Nucleus accumbens (tissue), 56 donors: ENCODE results near the gene BCL2L15.
"Not testable (repeated sequence)": the region's sequence is repeated elsewhere in the genome, so short reads cannot be mapped to it uniquely, and the experiment has no call there.

ENCODE experiments used
- DNase-seq, 56 donors: peaks; one replicate each; lab custom pipeline; 2025; lab: John Stamatoyannopoulos, UW

Gene BCL2L15

GRCh38 chr1:113874012-113874879, 13.1 kb downstream of the BCL2L15 start:
- no peak for DNase-seq

- no peak for DNase-seq
Observed at GRCh38 chr1:113872219-113872935, 15.0 kb downstream of the BCL2L15 start.

- peak in 5 of 56 donors; percentile 1 to 17 (median 12) for DNase-seq
Observed at GRCh38 chr1:113871597-113872113, 15.7 kb downstream of the BCL2L15 start, which contains the start of gene PTPN22. PTPN22 (minus strand) TSS chr1:113871712.

GRCh38 chr1:113870778-113871177, 16.6 kb downstream of the BCL2L15 start:
- no peak for DNase-seq

GRCh38 chr1:113868387-113869083, 18.8 kb downstream of the BCL2L15 start:
- no peak for DNase-seq

- no peak for DNase-seq
Observed at GRCh38 chr1:113861641-113862040, 25.7 kb downstream of the BCL2L15 start.

- no peak for DNase-seq
Observed at GRCh38 chr1:113860891-113861290, 26.5 kb downstream of the BCL2L15 start.

- no peak for DNase-seq
Observed at GRCh38 chr1:113859478-113860175, 27.8 kb downstream of the BCL2L15 start.

GRCh38 chr1:113858982-113859381, 28.4 kb downstream of the BCL2L15 start:
- DNase-seq = no peak

DNA sequence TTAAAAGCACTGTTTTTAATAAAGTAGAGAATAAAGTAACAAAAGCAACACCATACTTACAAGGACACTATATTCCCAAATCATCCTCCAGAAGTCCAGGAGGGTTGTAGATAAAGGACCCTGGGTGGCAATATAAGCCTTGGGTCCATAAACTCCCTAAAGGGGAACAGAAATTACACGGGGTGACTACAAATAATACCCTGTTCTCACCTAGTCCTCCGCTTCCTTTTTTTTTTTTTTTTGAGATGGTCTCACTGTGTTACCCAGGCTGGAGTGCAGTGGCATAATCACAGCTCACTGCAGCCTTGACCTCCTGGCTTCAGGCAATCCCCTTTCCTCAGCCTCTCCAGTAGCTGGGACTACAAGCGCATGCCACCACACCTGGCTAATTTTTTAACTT, 29.0 kb downstream of the BCL2L15 start:
- no peak for DNase-seq

- no peak for DNase-seq
Observed at GRCh38 chr1:113857776-113858175, 29.6 kb downstream of the BCL2L15 start.

DNA sequence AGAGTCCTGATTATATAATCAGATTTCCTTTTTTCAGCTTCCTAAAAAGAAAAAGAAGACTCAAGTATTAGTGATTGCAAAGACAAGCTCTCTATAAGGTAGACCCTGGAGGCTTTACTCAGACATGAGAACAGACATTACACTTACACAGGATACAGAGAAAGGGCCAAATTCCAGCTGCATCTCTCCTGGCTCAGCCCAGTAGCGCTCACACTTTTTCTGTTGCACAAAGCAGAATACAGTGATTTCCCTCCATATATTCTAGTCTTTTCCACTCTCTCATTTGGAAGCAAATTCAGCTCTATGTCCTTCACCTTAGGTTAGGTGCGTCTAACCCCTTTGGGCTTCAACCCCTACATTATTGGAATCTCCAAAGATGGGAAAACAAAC, 31.0 kb downstream of the BCL2L15 start:
- no peak for DNase-seq

GRCh38 chr1:113855630-113856400, 31.6 kb downstream of the BCL2L15 start:
- DNase-seq = no peak

DNA sequence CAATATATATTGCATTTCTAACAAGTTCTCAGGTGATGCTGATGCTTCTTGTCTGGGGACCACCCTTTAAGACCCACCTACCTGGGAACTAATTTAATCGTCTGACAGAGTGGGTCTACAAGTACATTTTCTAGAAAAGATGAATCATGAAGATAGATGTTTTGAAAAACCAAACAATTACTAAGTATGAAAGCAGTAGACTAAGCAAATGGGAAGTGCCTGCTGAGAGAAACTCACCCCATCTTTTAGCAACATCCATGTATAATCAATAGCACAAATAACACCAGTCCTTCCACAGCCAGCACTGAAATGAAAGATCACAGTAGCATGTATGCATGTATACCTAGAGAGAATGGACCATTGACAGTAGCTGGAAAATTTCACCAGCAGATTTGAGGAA, 33.1 kb downstream of the BCL2L15 start:
- DNase-seq = no peak

- not testable (repeated sequence) for DNase-seq
Observed at GRCh38 chr1:113852694-113853093, 34.7 kb downstream of the BCL2L15 start.

- DNase-seq = no peak
Observed at GRCh38 chr1:113850127-113850796, 37.1 kb downstream of the BCL2L15 start.

DNA sequence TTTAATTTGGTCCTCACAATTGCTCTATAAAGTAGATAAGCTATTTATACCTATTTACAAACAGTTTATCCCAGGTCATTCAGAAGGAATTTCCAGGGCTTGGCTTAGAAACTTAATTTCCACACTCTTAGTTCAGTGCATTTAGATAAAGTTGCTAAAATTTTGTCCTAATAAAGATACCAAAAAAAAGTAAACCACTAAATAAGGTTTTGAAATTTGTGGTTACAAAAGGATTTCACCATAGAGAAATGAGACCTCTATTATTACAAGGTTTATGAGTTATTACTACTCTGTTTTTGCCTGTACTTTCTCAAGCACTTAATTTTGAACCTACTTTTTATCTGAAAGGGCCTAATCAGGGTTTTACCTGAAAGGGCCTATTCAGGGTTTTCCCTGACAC, 38.3 kb downstream of the BCL2L15 start:
- no peak for DNase-seq

DNA sequence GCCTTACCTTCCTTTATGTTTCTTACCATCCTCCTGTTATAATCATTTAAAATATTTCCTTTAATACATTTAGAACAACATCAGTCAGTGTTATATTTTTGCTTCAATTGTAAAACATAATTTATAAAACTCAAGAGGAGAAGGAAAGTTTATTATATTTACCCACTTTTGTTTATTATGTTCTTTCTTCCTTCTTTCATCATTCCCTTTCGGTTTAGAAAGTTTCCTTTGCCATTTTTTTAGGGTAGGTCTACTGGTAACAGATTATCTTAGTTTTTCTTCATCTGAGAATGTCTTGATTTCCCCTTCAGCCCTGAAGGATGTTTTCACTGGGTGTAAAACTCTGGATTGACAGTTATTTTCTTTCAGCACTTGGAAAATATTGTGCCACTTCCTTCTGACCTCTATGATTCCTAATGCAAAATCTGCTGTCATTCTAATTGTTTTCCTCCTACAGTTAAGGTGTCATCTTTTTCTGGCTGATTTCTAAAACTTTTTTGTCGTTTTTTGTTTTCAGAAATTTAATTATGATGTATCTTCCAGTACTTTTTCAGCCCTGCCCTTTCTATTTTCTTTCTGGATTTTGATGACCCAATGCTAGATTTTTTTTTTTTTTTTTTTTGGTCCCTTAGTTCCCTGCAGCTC, 40.9 kb downstream of the BCL2L15 start:
- no peak for DNase-seq
